ENCODE results near the gene ZBTB7C. TPM values are rescaled to one million over a fixed set of nuclear protein-coding genes. Genes with fewer than 3 reads are reported as not detected.

ZBTB7C gene
- total RNA-seq, 2 experiments from 2014 or later = 0.09 TPM; not detected in 1

- CTCF ChIA-PET = no interaction called here
- DNase-seq (no peak), ATAC-seq (no peak)
- no peaks in the 10 kb centered on the region for H3K9me3 Mint-ChIP-seq (ENCODE audit: low read depth)
- H3K27ac Mint-ChIP-seq = no peak overlapping the region
- no peaks in the 10 kb centered on the region for H3K36me3 Mint-ChIP-seq
- peaks cover 22% of the 10 kb centered on the region for H3K27me3 Mint-ChIP-seq
- H3K4me1 Mint-ChIP-seq = no peaks in the 10 kb centered on the region
- no peak overlapping the region for H3K4me3 Mint-ChIP-seq
Measured at GRCh38 chr18:48152549-48152948, 256.6 kb downstream of the ZBTB7C start.

GRCh38 chr18:48151421-48152065 lies 257.6 kb downstream of the ZBTB7C start:
- ATAC-seq = no peak

DNA sequence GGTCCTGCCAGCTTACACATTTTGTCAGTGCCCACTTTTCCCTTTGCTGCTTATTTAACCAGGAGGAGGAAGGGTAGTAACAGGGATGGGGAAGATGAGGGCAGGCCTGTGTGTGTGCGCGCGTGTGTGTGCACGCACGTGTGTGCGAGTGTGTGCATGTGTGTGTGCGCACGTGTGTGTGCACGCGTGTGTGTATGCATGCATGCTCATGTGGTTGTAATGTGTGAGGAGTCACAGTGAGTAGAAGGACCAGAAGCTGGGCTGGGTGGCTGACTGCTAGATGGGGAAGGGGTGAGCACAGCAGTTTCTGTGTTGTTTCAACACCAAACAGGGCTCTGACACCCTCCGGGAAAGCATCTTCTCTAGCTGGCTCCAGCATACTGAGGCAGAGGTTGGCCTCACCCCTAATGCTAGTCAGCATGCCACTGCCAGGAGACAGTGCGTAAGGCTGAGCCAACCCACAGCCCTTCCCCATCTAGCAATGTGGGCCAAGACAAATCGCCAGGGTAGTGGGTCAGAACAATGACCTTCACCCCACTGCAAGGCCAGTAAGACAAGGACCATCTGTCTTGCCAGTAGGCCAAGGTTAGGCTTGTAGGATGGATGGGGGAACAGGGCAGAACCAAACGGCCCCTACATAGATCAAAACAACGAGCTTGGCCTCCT lies 260.0 kb downstream of the ZBTB7C start:
- CTCF ChIA-PET = no interaction called here
- Mint-ChIP-seq H3K4me1 (no peaks in the 10 kb centered on the region), H3K36me3 (no peaks in the 10 kb centered on the region), H3K27me3 (peaks cover 21% of the 10 kb centered on the region), H3K4me3 (no peak overlapping the region), H3K9me3 (ENCODE audit: low read depth) (no peaks in the 10 kb centered on the region), H3K27ac (no peak overlapping the region)
- ATAC-seq = no peak
- DNase-seq = no peak

More at GRCh38 chr18:48151421-48152065, 257.6 kb downstream of the ZBTB7C start:
- Mint-ChIP-seq H3K36me3 (no peaks in the 10 kb centered on the region), H3K9me3 (ENCODE audit: low read depth) (no peaks in the 10 kb centered on the region), H3K27me3 (peaks cover 20% of the 10 kb centered on the region), H3K4me1 (no peaks in the 10 kb centered on the region), H3K27ac (no peak overlapping the region), H3K4me3 (no peak overlapping the region)
- CTCF ChIA-PET = no interaction called here
- no peak for DNase-seq

DNA sequence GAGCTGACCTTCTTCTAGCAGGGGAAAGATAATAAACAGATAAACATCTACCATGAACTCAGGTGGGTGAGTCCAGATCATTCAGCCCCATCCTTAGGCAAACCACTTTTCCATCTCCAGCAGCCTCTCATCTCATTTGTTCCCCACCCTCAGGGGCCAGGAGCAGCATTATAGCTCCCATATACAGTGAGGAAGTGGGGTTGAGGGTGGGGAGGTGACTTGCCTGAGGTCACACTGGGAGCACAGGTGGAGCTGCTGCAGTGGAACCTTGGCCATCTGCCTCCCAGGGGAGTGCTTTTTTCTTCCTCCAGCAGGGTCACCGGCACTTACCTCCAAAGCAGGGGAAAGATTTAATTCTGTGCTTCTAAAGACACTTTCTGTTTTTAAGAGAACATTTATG lies 266.2 kb downstream of the ZBTB7C start:
- DNase-seq (no peak), ATAC-seq (no peak)
- H3K4me3 Mint-ChIP-seq = no peak overlapping the region
- H3K4me1 Mint-ChIP-seq = peaks cover 5% of the 10 kb centered on the region
- CTCF ChIA-PET = no interaction called here
- no peak overlapping the region for H3K27ac Mint-ChIP-seq
- H3K36me3 Mint-ChIP-seq = no peaks in the 10 kb centered on the region
- peaks cover 40% of the 10 kb centered on the region for H3K27me3 Mint-ChIP-seq
- H3K9me3 Mint-ChIP-seq (ENCODE audit: low read depth) = no peaks in the 10 kb centered on the region

GRCh38 chr18:48142353-48142752 lies 266.8 kb downstream of the ZBTB7C start:
- ATAC-seq = no peak
- no peak for DNase-seq
- peaks cover 47% of the 10 kb centered on the region for H3K27me3 Mint-ChIP-seq
- H3K9me3 Mint-ChIP-seq (ENCODE audit: low read depth) = no peaks in the 10 kb centered on the region
- no peaks in the 10 kb centered on the region for H3K36me3 Mint-ChIP-seq
- peaks cover 8% of the 10 kb centered on the region for H3K4me1 Mint-ChIP-seq
- CTCF ChIA-PET = no interaction called here
- H3K27ac Mint-ChIP-seq = no peak overlapping the region
- H3K4me3 Mint-ChIP-seq = no peak overlapping the region

- Mint-ChIP-seq H3K27me3 (peaks cover 56% of the 10 kb centered on the region), H3K27ac (no peak overlapping the region), H3K36me3 (no peaks in the 10 kb centered on the region), H3K9me3 (ENCODE audit: low read depth) (no peaks in the 10 kb centered on the region), H3K4me1 (peaks cover 12% of the 10 kb centered on the region), H3K4me3 (no peak overlapping the region)
- CTCF ChIA-PET = no interaction called here
- no peak for ATAC-seq
- no peak for DNase-seq
Measured at GRCh38 chr18:48140731-48141130, 268.5 kb downstream of the ZBTB7C start.

DNA sequence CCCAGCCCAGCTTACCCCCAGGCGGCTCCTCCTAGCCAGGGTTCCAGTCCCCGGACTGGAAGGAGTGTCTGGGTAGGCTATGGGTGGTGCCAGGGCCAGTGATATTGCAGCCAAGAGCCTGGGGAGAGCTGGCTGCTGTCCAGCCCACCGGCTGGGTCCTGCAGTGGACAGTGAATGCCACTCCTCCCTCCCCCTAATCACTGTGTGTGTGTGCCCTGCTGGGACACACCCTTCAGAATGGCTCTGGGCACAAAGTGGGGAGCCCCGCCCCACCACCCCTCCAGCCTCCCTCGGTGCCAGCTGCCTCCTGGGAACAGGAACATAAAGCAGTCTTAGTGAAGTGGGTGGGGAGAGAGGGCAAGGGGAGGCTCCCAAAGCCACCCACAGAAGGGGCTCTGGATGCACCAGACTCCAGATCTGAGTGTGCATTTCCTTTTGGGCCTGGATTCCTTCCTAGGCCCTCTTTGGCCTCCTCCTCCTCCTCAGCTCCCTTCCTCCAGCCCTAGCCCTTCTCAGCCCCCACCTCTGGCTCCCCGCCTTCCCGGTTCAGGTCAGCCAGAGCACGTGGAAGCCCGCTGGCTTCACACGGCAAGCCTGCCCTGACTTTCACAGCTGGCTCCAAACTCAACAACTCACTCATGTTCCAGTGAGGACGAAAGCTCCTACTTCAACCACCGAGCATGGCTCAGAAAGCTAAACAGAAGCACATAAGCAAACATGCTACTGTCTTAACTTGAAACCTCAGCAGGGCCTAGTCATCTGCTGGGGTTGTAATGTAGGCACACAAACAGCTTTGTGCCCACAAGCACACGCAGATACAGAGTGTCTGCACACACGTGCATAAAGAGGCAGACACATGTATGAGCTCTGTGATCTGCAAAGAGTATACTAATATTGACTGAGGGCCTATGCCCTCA lies 269.5 kb downstream of the ZBTB7C start:
- peaks cover 17% of the 10 kb centered on the region for H3K4me1 Mint-ChIP-seq
- no peaks in the 10 kb centered on the region for H3K36me3 Mint-ChIP-seq
- no peak overlapping the region for H3K27ac Mint-ChIP-seq
- ATAC-seq (no peak), DNase-seq (no peak)
- H3K27me3 Mint-ChIP-seq = peaks cover 59% of the 10 kb centered on the region
- CTCF ChIA-PET = no interaction called here
- no peaks in the 10 kb centered on the region for H3K9me3 Mint-ChIP-seq (ENCODE audit: low read depth)
- no peak overlapping the region for H3K4me3 Mint-ChIP-seq

- Mint-ChIP-seq H3K36me3 (no peaks in the 10 kb centered on the region), H3K27me3 (peaks cover 64% of the 10 kb centered on the region), H3K27ac (no peak overlapping the region), H3K4me3 (no peak overlapping the region), H3K9me3 (ENCODE audit: low read depth) (no peaks in the 10 kb centered on the region), H3K4me1 (peaks cover 24% of the 10 kb centered on the region)
- DNase-seq (no peak), ATAC-seq (no peak)
- CTCF ChIA-PET = no interaction called here
Measured at GRCh38 chr18:48138660-48139430, 270.3 kb downstream of the ZBTB7C start.

GRCh38 chr18:48138210-48138609 lies 271.0 kb downstream of the ZBTB7C start:
- H3K27ac Mint-ChIP-seq = no peak overlapping the region
- no peak overlapping the region for H3K4me3 Mint-ChIP-seq
- no peak for ATAC-seq
- H3K36me3 Mint-ChIP-seq = no peaks in the 10 kb centered on the region
- H3K4me1 Mint-ChIP-seq = peaks cover 27% of the 10 kb centered on the region
- CTCF ChIA-PET = no interaction called here
- no peak for DNase-seq
- peaks cover 64% of the 10 kb centered on the region for H3K27me3 Mint-ChIP-seq
- no peaks in the 10 kb centered on the region for H3K9me3 Mint-ChIP-seq (ENCODE audit: low read depth)

DNA sequence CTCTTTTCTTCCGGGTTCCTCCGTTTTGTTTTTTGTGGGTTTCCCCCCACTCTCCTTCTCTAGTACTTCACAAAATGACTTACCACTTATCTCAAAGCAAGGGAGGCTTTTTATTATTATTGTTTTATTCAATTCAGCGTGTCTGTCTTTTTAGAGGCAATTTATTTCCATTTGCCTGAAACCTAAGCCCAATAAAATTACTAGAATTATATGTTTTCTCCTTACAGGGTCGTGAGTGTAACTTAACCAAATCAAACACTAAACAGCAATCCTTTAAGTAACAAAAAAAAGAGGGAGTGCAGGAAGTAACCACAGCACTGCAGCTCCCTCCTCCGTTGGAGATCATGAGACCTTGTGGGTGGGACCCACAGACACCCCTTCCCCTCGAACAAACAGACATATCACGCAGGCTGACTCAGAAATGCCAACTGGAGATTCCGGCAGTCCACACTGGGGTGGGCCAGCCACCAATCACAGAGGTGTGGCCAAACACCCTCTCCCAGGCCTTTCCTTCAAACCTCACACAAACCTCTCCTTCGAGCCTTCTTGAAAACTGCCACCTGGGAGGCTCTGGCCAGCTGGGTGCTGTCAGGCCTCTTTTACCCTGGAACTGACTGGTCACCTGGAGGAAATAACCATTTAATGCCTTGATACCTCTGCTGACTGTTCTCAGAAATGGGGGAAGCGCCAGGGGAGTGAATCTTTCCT lies 271.7 kb downstream of the ZBTB7C start:
- Mint-ChIP-seq H3K4me3 (peak overlapping the region; percentile 24), H3K36me3 (no peaks in the 10 kb centered on the region), H3K4me1 (peaks cover 27% of the 10 kb centered on the region), H3K27ac (no peak overlapping the region), H3K27me3 (peaks cover 71% of the 10 kb centered on the region), H3K9me3 (ENCODE audit: low read depth) (no peaks in the 10 kb centered on the region)
- ATAC-seq (no peak), DNase-seq (no peak)
- CTCF ChIA-PET = no interaction called here

- CTCF ChIA-PET = no interaction called here
- DNase-seq (no peak), ATAC-seq (peak; percentile 27)
- no peaks in the 10 kb centered on the region for H3K9me3 Mint-ChIP-seq (ENCODE audit: low read depth)
- H3K27me3 Mint-ChIP-seq = peaks cover 76% of the 10 kb centered on the region
- no peaks in the 10 kb centered on the region for H3K36me3 Mint-ChIP-seq
- peak overlapping the region; percentile 24 for H3K4me3 Mint-ChIP-seq
- peaks cover 27% of the 10 kb centered on the region for H3K4me1 Mint-ChIP-seq
- no peak overlapping the region for H3K27ac Mint-ChIP-seq
Measured at GRCh38 chr18:48136827-48137373, 272.3 kb downstream of the ZBTB7C start.

- no peaks in the 10 kb centered on the region for H3K9me3 Mint-ChIP-seq (ENCODE audit: low read depth)
- no peak overlapping the region for H3K4me3 Mint-ChIP-seq
- H3K36me3 Mint-ChIP-seq = no peaks in the 10 kb centered on the region
- peaks cover 27% of the 10 kb centered on the region for H3K4me1 Mint-ChIP-seq
- H3K27ac Mint-ChIP-seq = no peak overlapping the region
- CTCF ChIA-PET = no interaction called here
- peaks cover 79% of the 10 kb centered on the region for H3K27me3 Mint-ChIP-seq
- ATAC-seq = peak; percentile 24
- DNase-seq = no peak
Measured at GRCh38 chr18:48136051-48136826, 272.9 kb downstream of the ZBTB7C start.
